ENCODE measurements around the gene DUSP28.

DNA sequence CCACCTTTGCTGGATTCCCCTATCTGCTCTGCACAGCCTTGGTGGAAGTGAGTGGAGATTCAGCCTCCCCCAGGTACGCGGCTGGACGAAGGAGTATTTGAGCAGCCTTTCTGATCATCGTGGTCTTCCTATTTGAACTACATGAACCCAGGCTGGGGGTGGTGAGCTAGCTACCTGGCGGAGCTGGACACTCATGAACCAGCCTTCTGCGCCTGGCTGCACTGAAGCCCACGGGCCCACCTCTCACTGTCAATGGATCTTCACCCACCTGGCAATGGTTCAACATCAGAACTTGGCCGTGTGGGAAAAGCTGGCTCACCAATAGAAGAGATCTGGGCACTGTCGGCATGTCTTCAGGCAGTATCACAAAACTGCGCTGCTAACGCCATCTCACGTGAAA is 37.8 kb upstream of the DUSP28 start:
- TF ChIP-seq, protein P1, sequence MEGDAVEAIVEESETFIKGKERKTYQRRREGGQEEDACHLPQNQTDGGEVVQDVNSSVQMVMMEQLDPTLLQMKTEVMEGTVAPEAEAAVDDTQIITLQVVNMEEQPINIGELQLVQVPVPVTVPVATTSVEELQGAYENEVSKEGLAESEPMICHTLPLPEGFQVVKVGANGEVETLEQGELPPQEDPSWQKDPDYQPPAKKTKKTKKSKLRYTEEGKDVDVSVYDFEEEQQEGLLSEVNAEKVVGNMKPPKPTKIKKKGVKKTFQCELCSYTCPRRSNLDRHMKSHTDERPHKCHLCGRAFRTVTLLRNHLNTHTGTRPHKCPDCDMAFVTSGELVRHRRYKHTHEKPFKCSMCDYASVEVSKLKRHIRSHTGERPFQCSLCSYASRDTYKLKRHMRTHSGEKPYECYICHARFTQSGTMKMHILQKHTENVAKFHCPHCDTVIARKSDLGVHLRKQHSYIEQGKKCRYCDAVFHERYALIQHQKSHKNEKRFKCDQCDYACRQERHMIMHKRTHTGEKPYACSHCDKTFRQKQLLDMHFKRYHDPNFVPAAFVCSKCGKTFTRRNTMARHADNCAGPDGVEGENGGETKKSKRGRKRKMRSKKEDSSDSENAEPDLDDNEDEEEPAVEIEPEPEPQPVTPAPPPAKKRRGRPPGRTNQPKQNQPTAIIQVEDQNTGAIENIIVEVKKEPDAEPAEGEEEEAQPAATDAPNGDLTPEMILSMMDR (IDR thresholded peaks at IDR 0.05; ENCODE audit: low read depth, low read length, missing input control): no peak
- TF ChIP-seq, protein P2, sequence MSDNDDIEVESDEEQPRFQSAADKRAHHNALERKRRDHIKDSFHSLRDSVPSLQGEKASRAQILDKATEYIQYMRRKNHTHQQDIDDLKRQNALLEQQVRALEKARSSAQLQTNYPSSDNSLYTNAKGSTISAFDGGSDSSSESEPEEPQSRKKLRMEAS (IDR thresholded peaks at IDR 0.05): no peak
- TF ChIP-seq YY1 (IDR thresholded peaks at IDR 0.05): no peak
- TF ChIP-seq SP1 (IDR thresholded peaks at IDR 0.05): no peak
- TF ChIP-seq, protein P3, sequence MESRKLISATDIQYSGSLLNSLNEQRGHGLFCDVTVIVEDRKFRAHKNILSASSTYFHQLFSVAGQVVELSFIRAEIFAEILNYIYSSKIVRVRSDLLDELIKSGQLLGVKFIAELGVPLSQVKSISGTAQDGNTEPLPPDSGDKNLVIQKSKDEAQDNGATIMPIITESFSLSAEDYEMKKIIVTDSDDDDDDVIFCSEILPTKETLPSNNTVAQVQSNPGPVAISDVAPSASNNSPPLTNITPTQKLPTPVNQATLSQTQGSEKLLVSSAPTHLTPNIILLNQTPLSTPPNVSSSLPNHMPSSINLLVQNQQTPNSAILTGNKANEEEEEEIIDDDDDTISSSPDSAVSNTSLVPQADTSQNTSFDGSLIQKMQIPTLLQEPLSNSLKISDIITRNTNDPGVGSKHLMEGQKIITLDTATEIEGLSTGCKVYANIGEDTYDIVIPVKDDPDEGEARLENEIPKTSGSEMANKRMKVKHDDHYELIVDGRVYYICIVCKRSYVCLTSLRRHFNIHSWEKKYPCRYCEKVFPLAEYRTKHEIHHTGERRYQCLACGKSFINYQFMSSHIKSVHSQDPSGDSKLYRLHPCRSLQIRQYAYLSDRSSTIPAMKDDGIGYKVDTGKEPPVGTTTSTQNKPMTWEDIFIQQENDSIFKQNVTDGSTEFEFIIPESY (IDR thresholded peaks at IDR 0.05): no peak
- no peak for TF ChIP-seq FOXA1 (IDR thresholded peaks at IDR 0.05)
- no peak for TF ChIP-seq RAD21 (IDR thresholded peaks at IDR 0.05)
